Heart left ventricle (tissue), 16 donors: ENCODE results near the gene MAPK7. TPM values are rescaled to one million over a fixed set of nuclear protein-coding genes. Genes with fewer than 3 reads are reported as not detected.

ENCODE experiments used
- ATAC-seq, 4 donors: fragments of 200-7000 bp; cut with Tn5 transposase; one replicate each; pipeline ENCODE4 v1.9.1; 2020 to 2022; ENCODE audit warnings: moderate library complexity in 4 of 4, mild to moderate bottlenecking in 3 of 4, moderate number of reproducible peaks in 1 of 4
- DNase-seq, 5 donors: peaks; one replicate each; pipeline ENCODE4 v3.0.0-alpha.2; 2020
- H3K27ac ChIP-seq, 12 donors: fragments of 200-600 bp; sonication (generic) in 4 of 12; one replicate each; pipeline versions ENCODE4 v1.5.0 to v1.8.0; 2016 to 2022; ENCODE audit warnings: mild to moderate bottlenecking in 2 of 12
- H3K27me3 ChIP-seq, 9 donors: fragments of 200-600 bp; sonication (generic) in 2 of 9; one replicate each; pipeline versions ENCODE4 v1.5.1 to v1.8.0; 2016 to 2022; ENCODE audit warnings: mild to moderate bottlenecking in 3 of 9
- H3K36me3 ChIP-seq, 9 donors: fragments of 200-600 bp; sonication (generic) in 2 of 9; one replicate each; pipeline versions ENCODE4 v1.5.0 to v1.8.0; 2018 to 2022; ENCODE audit warnings: mild to moderate bottlenecking in 2 of 9
- H3K4me1 ChIP-seq, 12 donors: fragments of 200-600 bp; sonication (generic) in 4 of 12; one replicate each; pipeline versions ENCODE4 v1.5.0 to v1.8.0; 2016 to 2022; ENCODE audit warnings: mild to moderate bottlenecking in 3 of 12
- H3K4me3 ChIP-seq, 12 donors: fragments of 200-600 bp; sonication (generic) in 4 of 12; one replicate each; pipeline versions ENCODE4 v1.5.0 to v1.8.0; 2017 to 2022; ENCODE audit warnings: mild to moderate bottlenecking in 9 of 12, moderate library complexity in 4 of 12
- H3K9me3 ChIP-seq, 12 donors: fragments of 200-600 bp; sonication (generic) in 4 of 12; one replicate each; pipeline versions ENCODE4 v1.5.0 to v1.8.0; 2016 to 2022; ENCODE audit warnings: mild to moderate bottlenecking in 1 of 12
- POLR2A ChIP-seq, 2 donors: fragments of 450-650 bp; IDR thresholded peaks; one replicate each; pipeline ENCODE4 v1.6.1; 2017; ENCODE audit warnings: antibody characterized with exemption in 2 of 2, mild to moderate bottlenecking in 2 of 2, moderate library complexity in 2 of 2
- WGBS, 4 donors: extraction: QIAGEN DNeasy Blood & Tissue Kit in 2 of 4; methylation state at CpG; one replicate each; pipeline versions ENCODE4 v1.1.5 to v1.1.7; 2013 to 2018; 5-methylcytosine and 5-hydroxymethylcytosine counted together
- intact Hi-C, 10 donors: fragments of 100-400 bp; cut with DNase I; formaldehyde crosslinking; loops; one replicate each; pipeline versions ENCODE4 v1.11.1 to v1.14.2; 2022
- polyA plus RNA-seq, 2 donors: library from polyadenylated mRNA; stranded (reverse); fragments of 200-250 nt; gene quantifications; one replicate each; pipeline ENCODE4 v1.2.3, GENCODE V29; 2013
- total RNA-seq, 9 donors: library from RNA; depleted of rRNA in 2 of 9; stranded (reverse); fragments of >200 nt in 2 of 9; fragmentation: NEBNext Ultra II Directional in 3 of 9; extraction: Animal tissue kit (Norgen Biotek cat#: 25700) in 3 of 9; gene quantifications; one replicate each; pipeline versions ENCODE4 v1.1.0 to v1.2.4, GENCODE V29; 2016 to 2023
- TF ChIP-seq, protein P1 (sequence below), 12 donors: fragments of 200-600 bp; sonication (generic) in 4 of 12; IDR thresholded peaks; one replicate each; pipeline versions ENCODE4 v1.5.0 to v1.8.0; 2018 to 2022; ENCODE audit warnings: antibody characterized with exemption in 12 of 12, mild to moderate bottlenecking in 5 of 12
- donor health status: ischemic (EF 13 %, LVEDD 7.1; RV severe dilation, severe dysfunction).
- donor health status: healthy with polysubstance abuse.
- donor health status: DM: no; HTN: yes; CAD: no.
- donor health status: DM: no; HTN: no; CAD: no.
- donor health status: ischemic (EF 25% LVEDD 6.9; RV normal size, moderate dysfunction).
- donor health status: ischemic (EF 25% LVEDD 5.7; RV mildly dilated, moderate dysfunction).
- donor health status: healthy.
- donor health status: DM: yes; HTN: yes; CAD: no.
- donor health status: ischemic (EF 35%, LVEDD 5.7; RV mildly dilated, moderate dysfunction).
- donor health status: nonischemic (EF 11% LVEDD 7.7; RV severe dilation, severe dysfunction).
- donor health status: DM: yes; HTN: yes; CAD: no.
- donor health status: PGD.
- donor health status: ischemic (EF 29% LVEDD 5.4; RV normal size, mild dysfunction).
- donor health status: nonischemic (EF 23%, LVEDD 6.1; RV moderate dilation, normal function).

The MAPK7 gene
- total and polyA plus RNA-seq, 11 donors: 5.7 to 25.4 (median 12.1) TPM

GRCh38 chr17:19339341-19339815 lies 38.9 kb upstream of the MAPK7 start:
- Histone ChIP-seq H3K36me3 (peaks cover 0 to 11% (median 3%) of the 10 kb centered on the region in 9 donors), H3K4me1 (peaks cover 3 to 51% (median 18%) of the 10 kb centered on the region in 12 donors), H3K9me3 (no peaks in the 10 kb centered on the region), H3K27ac (no peak overlapping the region), H3K27me3 (no peaks in the 10 kb centered on the region), H3K4me3 (no peak overlapping the region)
- DNase-seq (no peak), ATAC-seq (no peak)
- WGBS, 4 donors: 80 to 92% (median 87%) methylated on average over 2 of the region's 2 CpGs
- TF ChIP-seq POLR2A (IDR thresholded peaks at IDR 0.05): no peak
- TF ChIP-seq, protein P1, sequence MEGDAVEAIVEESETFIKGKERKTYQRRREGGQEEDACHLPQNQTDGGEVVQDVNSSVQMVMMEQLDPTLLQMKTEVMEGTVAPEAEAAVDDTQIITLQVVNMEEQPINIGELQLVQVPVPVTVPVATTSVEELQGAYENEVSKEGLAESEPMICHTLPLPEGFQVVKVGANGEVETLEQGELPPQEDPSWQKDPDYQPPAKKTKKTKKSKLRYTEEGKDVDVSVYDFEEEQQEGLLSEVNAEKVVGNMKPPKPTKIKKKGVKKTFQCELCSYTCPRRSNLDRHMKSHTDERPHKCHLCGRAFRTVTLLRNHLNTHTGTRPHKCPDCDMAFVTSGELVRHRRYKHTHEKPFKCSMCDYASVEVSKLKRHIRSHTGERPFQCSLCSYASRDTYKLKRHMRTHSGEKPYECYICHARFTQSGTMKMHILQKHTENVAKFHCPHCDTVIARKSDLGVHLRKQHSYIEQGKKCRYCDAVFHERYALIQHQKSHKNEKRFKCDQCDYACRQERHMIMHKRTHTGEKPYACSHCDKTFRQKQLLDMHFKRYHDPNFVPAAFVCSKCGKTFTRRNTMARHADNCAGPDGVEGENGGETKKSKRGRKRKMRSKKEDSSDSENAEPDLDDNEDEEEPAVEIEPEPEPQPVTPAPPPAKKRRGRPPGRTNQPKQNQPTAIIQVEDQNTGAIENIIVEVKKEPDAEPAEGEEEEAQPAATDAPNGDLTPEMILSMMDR (IDR thresholded peaks at IDR 0.05): no peak
- intact Hi-C loops: no loop called here

- intact Hi-C loops: no loop called here
- DNase-seq (no peak), ATAC-seq (no peak)
- Histone ChIP-seq H3K27ac (no peak overlapping the region), H3K4me1 (peaks cover 8 to 67% (median 26%) of the 10 kb centered on the region in 12 donors), H3K27me3 (no peaks in the 10 kb centered on the region), H3K4me3 (no peak overlapping the region), H3K36me3 (peaks cover 0 to 2% (median 0%) of the 10 kb centered on the region in 9 donors), H3K9me3 (no peaks in the 10 kb centered on the region)
- TF ChIP-seq, protein P1 (IDR thresholded peaks at IDR 0.05): no peak
- TF ChIP-seq POLR2A (IDR thresholded peaks at IDR 0.05): no peak
- 65 to 84% (median 76%) methylated on average over 7 of the region's 7 CpGs for WGBS, 4 donors
These were observed 37.1 kb upstream of the MAPK7 start for GRCh38 chr17:19341211-19341631.

GRCh38 chr17:19341641-19342610 lies 36.4 kb upstream of the MAPK7 start:
- no peaks in the 10 kb centered on the region for H3K36me3 ChIP-seq
- intact Hi-C loops: no loop called here
- H3K4me1 ChIP-seq: peaks cover 10 to 67% (median 31%) of the 10 kb centered on the region in 12 donors
- H3K9me3 ChIP-seq: no peaks in the 10 kb centered on the region
- no peak overlapping the region for H3K27ac ChIP-seq
- TF ChIP-seq POLR2A (IDR thresholded peaks at IDR 0.05): no peak
- TF ChIP-seq, protein P1 (IDR thresholded peaks at IDR 0.05): no peak
- no peaks in the 10 kb centered on the region for H3K27me3 ChIP-seq
- 53 to 63% (median 57%) methylated on average over 20 of the region's 20 CpGs for WGBS, 4 donors
- no peak overlapping the region for H3K4me3 ChIP-seq
- ATAC-seq (no peak), DNase-seq (no peak)

GRCh38 chr17:19342611-19343255 lies 35.6 kb upstream of the MAPK7 start:
- Histone ChIP-seq H3K27ac (no peak overlapping the region), H3K4me3 (no peak overlapping the region), H3K27me3 (no peaks in the 10 kb centered on the region), H3K4me1 (peaks cover 10 to 67% (median 37%) of the 10 kb centered on the region in 12 donors), H3K9me3 (no peaks in the 10 kb centered on the region), H3K36me3 (no peaks in the 10 kb centered on the region)
- intact Hi-C loops: no loop called here
- WGBS, 4 donors: 55 to 66% (median 58%) methylated on average over 4 to 7 of the region's 7 CpGs
- DNase-seq (no peak), ATAC-seq (peak in 1 of 4 donors; percentile 2)
- TF ChIP-seq POLR2A (IDR thresholded peaks at IDR 0.05): no peak
- TF ChIP-seq, protein P1 (IDR thresholded peaks at IDR 0.05): no peak
